A673 (cell line): ENCODE measurements around the gene SHISA7. TPM values are rescaled to one million over a fixed set of nuclear protein-coding genes. Genes with fewer than 3 reads are reported as not detected.

ENCODE experiments used
- BruUV-seq: library from RNA; stranded (reverse); fragments of 400-500 nt; replicated peaks from 2 replicates; lab custom pipeline; 2021; lab: Mats Ljungman, UMichigan
- CTCF ChIA-PET: fragments of 300-600 bp; sonication (Branson Sonifier 250); formaldehyde crosslinking; loops from one replicate; lab custom pipeline; 2022; ENCODE audit warnings: antibody characterized with exemption; lab: Charles Lee
- POLR2A ChIA-PET: fragments of 300-600 bp; sonication (Branson Sonifier 250); formaldehyde crosslinking; loops from one replicate; lab custom pipeline; 2022; ENCODE audit warnings: antibody characterized with exemption; ENCODE audit not compliant: low non-redundant PET; lab: Charles Lee
- DNase-seq: peaks from one replicate; pipeline ENCODE4 v3.0.0-alpha.2; 2015; ENCODE audit warnings: low spot score
- H3K27ac ChIP-seq: fragments of 200-600 bp; sonication (generic); 2 replicates; pipeline ENCODE4 v1.5.1; 2016; ENCODE audit warnings: mixed run types, low read depth, mild to moderate bottlenecking, mixed read lengths, antibody characterized with exemption, low read length; ENCODE audit not compliant: poor library complexity, severe bottlenecking
- H3K27me3 ChIP-seq: fragments of 200-600 bp; sonication (generic); replicated peaks from 2 replicates; pipeline ENCODE4 v1.6.1; 2017; ENCODE audit warnings: mixed run types, low read depth, mild to moderate bottlenecking, mixed read lengths, antibody characterized with exemption, low read length; ENCODE audit not compliant: insufficient read depth, poor library complexity
- H3K36me3 ChIP-seq: fragments of 200-600 bp; sonication (generic); 2 replicates; pipeline ENCODE4 v1.6.1; 2016; ENCODE audit warnings: mixed run types, mild to moderate bottlenecking, mixed read lengths, antibody characterized with exemption, low read length; ENCODE audit not compliant: insufficient read depth, poor library complexity, severe bottlenecking
- H3K4me1 ChIP-seq: fragments of 200-600 bp; sonication (generic); 2 replicates; pipeline ENCODE4 v1.6.1; 2017; ENCODE audit warnings: mixed run types, mild to moderate bottlenecking, mixed read lengths, antibody characterized with exemption, low read length; ENCODE audit not compliant: insufficient read depth, poor library complexity, severe bottlenecking
- H3K4me3 ChIP-seq: fragments of 200-600 bp; sonication (generic); 2 replicates; pipeline ENCODE4 v1.5.1; 2016; ENCODE audit warnings: low read depth, mixed run types, mild to moderate bottlenecking, mixed read lengths, low read length; ENCODE audit not compliant: poor library complexity, severe bottlenecking
- H3K9me3 ChIP-seq: fragments of 200-600 bp; sonication (generic); 2 replicates; pipeline ENCODE4 v1.6.1; 2016; ENCODE audit warnings: mixed run types, low read depth, mild to moderate bottlenecking, mixed read lengths, antibody characterized with exemption, low read length; ENCODE audit not compliant: poor library complexity, severe bottlenecking
- CTCF ChIP-seq: fragments of 300-800, 200-600 bp; sonication (generic); conservative IDR thresholded peaks from 2 replicates; pipeline ENCODE4 v1.5.1; 2017; ENCODE audit warnings: low read depth, mild to moderate bottlenecking, antibody characterized with exemption, low read length, moderate library complexity, mixed read lengths
- EZH2 ChIP-seq: fragments of 200-600 bp; sonication (generic); IDR thresholded peaks from 2 replicates; pipeline ENCODE4 v1.6.1; 2017; ENCODE audit warnings: borderline replicate concordance, low read depth, mild to moderate bottlenecking, mixed read lengths, antibody characterized with exemption, low read length; ENCODE audit not compliant: poor library complexity, severe bottlenecking
- intact Hi-C: fragments of 100-400 bp; cut with micrococcal nuclease; formaldehyde crosslinking; loops from one replicate; pipeline ENCODE4 v1.10.0; 2022; ENCODE audit not compliant: unreplicated experiment
- total RNA-seq: library from RNA; stranded (reverse); gene quantifications from 2 replicates; pipeline ENCODE4 v1.2.3, GENCODE V29; 2021

Gene SHISA7
- total RNA-seq, 1 experiment from 2014 or later, result 0.21 TPM

GRCh38 chr19:55483706-55484592 lies 40.8 kb upstream of the SHISA7 start:
- TF ChIP-seq CTCF (no peak), EZH2 (no peak)
- Histone ChIP-seq H3K27me3 (no peaks in the 10 kb centered on the region), H3K4me3 (peak overlapping the region; percentile 90), H3K27ac (no peak overlapping the region), H3K9me3 (no peaks in the 10 kb centered on the region), H3K36me3 (no peaks in the 10 kb centered on the region), H3K4me1 (peaks cover 32% of the 10 kb centered on the region)
- CTCF ChIA-PET, result interaction anchor here (0.6 kb wide), 1 partner anchor 20 kb away, joined by 3 read pairs; no protein-coding TSS in a partner anchor
- POLR2A ChIA-PET, result interaction anchor here (0.5 kb wide), 2 partner anchors 28 to 401 kb away, joined by 3 read pairs; no protein-coding TSS in a partner anchor
- no TSS peak for BruUV-seq
- intact Hi-C loops, result no loop called here
- DNase-seq, result no peak

- H3K27me3 ChIP-seq, result no peaks in the 10 kb centered on the region
- TF ChIP-seq CTCF (no peak), EZH2 (no peak)
- H3K27ac ChIP-seq, result no peak overlapping the region
- ChIA-PET POLR2A (interaction anchor here (0.5 kb wide), 2 partner anchors 29 to 400 kb away, joined by 3 read pairs; no protein-coding TSS in a partner anchor), CTCF (interaction anchor here (0.6 kb wide), 1 partner anchor 21 kb away, joined by 3 read pairs; no protein-coding TSS in a partner anchor)
- no peak overlapping the region for H3K4me3 ChIP-seq
- H3K36me3 ChIP-seq, result no peaks in the 10 kb centered on the region
- BruUV-seq, result no TSS peak
- no peaks in the 10 kb centered on the region for H3K9me3 ChIP-seq
- peaks cover 32% of the 10 kb centered on the region for H3K4me1 ChIP-seq
- intact Hi-C loops, result no loop called here
- DNase-seq, result no peak
These were observed 40.0 kb upstream of the SHISA7 start for GRCh38 chr19:55482967-55483705.

GRCh38 chr19:55482156-55482961 lies 39.3 kb upstream of the SHISA7 start:
- no peak for DNase-seq
- Histone ChIP-seq H3K4me1 (peaks cover 31% of the 10 kb centered on the region), H3K27me3 (no peaks in the 10 kb centered on the region), H3K4me3 (no peak overlapping the region), H3K36me3 (no peaks in the 10 kb centered on the region), H3K27ac (no peak overlapping the region), H3K9me3 (no peaks in the 10 kb centered on the region)
- ChIA-PET CTCF (no interaction called here), POLR2A (no interaction called here)
- no TSS peak for BruUV-seq
- no peak for TF ChIP-seq CTCF
- no peak for TF ChIP-seq EZH2
- intact Hi-C loops, result no loop called here
